Activated B cell treated with CpG ODN at 0.5 μM for 24 hours (primary cell): ENCODE measurements around the gene HMGB2. TPM values are rescaled to one million over a fixed set of nuclear protein-coding genes. Genes with fewer than 3 reads are reported as not detected.

Experiments used
- ATAC-seq: fragments of 200-7000 bp; cut with Tn5 transposase; one replicate; pipeline ENCODE4 v1.10.0; 2021; ENCODE audit warnings: low read depth, mild to moderate bottlenecking, moderate library complexity
- CTCF ChIA-PET: fragments of 350-600 bp; sonication (Branson Sonifier 250); formaldehyde crosslinking; loops from one replicate; lab custom pipeline; 2021; ENCODE audit warnings: antibody characterized with exemption; lab: Charles Lee
- POLR2A ChIA-PET: fragments of 350-600 bp; sonication (Branson Sonifier 250); formaldehyde crosslinking; loops from one replicate; lab custom pipeline; 2021; ENCODE audit warnings: antibody characterized with exemption; lab: Charles Lee
- DNase-seq: peaks from one replicate; pipeline ENCODE4 v3.0.0; 2022
- H3K27ac Mint-ChIP-seq: one replicate; pipeline ENCODE4 v1.8.0; 2020; ENCODE audit warnings: mixed read lengths
- H3K27me3 Mint-ChIP-seq: one replicate; pipeline ENCODE4 v1.8.0; 2021; ENCODE audit warnings: mixed read lengths
- H3K36me3 Mint-ChIP-seq: one replicate; pipeline ENCODE4 v1.8.0; 2021; ENCODE audit warnings: low read depth, mixed read lengths
- H3K4me1 Mint-ChIP-seq: one replicate; pipeline ENCODE4 v1.8.0; 2021; ENCODE audit warnings: mixed read lengths
- H3K4me3 Mint-ChIP-seq: one replicate; pipeline ENCODE4 v1.8.0; 2020; ENCODE audit warnings: mild to moderate bottlenecking, mixed read lengths
- H3K9me3 Mint-ChIP-seq: one replicate; pipeline ENCODE4 v1.8.0; 2020; ENCODE audit warnings: mixed read lengths
- intact Hi-C: fragments of 100-400 bp; cut with micrococcal nuclease; formaldehyde crosslinking; loops from one replicate; pipeline ENCODE4 v1.15.1; 2024
- total RNA-seq: library from RNA; stranded (reverse); gene quantifications from 2 replicates; pipeline ENCODE4 v1.2.3, GENCODE V29; 2022
- TF ChIP-seq, protein P1 (sequence below): fragments of 200-600 bp; IDR thresholded peaks from one replicate; pipeline ENCODE4 v1.8.0; 2022; ENCODE audit warnings: antibody characterized with exemption, mild to moderate bottlenecking

Gene HMGB2
- total RNA-seq, 1 donor from 2014 or later, result 63.2 TPM

DNA sequence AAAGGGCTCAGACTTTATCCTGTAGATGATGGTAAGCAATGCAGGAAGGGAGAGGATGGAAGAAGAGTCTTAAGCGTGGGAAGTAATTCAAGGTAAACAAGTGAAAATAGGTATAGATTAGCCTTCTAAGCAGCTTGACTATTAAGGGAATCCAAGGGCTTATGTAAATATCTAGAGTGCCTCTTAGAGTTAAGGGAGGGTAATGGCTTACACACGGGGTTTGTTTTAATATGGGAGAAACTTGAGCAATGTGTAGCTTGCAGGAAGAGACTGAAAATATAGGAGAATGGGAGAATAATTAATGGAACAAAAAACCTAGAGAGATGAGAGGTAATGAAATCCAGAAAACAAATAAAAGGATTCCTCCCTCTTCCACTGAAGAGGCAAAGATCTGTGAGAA is 23.8 kb upstream of the HMGB2 start:
- H3K9me3 Mint-ChIP-seq, result peaks cover 2% of the 10 kb centered on the region
- ChIA-PET CTCF (no interaction called here), POLR2A (no interaction called here)
- intact Hi-C loops, result no loop called here
- no peaks in the 10 kb centered on the region for H3K4me1 Mint-ChIP-seq
- H3K4me3 Mint-ChIP-seq, result no peak overlapping the region
- DNase-seq (no peak), ATAC-seq (no peak)
- TF ChIP-seq, protein P1, sequence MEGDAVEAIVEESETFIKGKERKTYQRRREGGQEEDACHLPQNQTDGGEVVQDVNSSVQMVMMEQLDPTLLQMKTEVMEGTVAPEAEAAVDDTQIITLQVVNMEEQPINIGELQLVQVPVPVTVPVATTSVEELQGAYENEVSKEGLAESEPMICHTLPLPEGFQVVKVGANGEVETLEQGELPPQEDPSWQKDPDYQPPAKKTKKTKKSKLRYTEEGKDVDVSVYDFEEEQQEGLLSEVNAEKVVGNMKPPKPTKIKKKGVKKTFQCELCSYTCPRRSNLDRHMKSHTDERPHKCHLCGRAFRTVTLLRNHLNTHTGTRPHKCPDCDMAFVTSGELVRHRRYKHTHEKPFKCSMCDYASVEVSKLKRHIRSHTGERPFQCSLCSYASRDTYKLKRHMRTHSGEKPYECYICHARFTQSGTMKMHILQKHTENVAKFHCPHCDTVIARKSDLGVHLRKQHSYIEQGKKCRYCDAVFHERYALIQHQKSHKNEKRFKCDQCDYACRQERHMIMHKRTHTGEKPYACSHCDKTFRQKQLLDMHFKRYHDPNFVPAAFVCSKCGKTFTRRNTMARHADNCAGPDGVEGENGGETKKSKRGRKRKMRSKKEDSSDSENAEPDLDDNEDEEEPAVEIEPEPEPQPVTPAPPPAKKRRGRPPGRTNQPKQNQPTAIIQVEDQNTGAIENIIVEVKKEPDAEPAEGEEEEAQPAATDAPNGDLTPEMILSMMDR, result no peak
- no peak overlapping the region for H3K27ac Mint-ChIP-seq
- peaks cover 3% of the 10 kb centered on the region for H3K27me3 Mint-ChIP-seq
- no peaks in the 10 kb centered on the region for H3K36me3 Mint-ChIP-seq

DNA sequence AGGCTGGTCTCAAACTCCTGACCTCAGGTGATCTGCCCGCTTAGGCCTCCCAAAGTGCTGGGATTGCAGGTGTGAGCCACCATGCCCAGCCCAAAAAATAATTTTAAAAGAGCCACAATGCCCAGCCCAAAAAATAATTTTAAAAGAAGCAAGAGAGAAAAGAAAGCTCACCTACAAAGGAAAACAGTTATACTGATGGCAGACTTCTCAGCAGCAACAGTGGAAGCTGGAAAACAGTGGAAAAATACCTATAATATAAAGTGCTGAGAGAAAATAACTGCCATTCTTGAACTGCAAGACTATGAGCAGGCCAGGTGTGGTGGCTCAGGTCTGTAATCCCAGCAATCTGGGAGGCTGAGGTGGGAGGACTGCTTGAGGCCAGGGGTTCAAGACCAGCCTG is 13.3 kb upstream of the HMGB2 start:
- peaks cover 6% of the 10 kb centered on the region for H3K4me1 Mint-ChIP-seq
- H3K27ac Mint-ChIP-seq, result no peak overlapping the region
- H3K36me3 Mint-ChIP-seq, result no peaks in the 10 kb centered on the region
- no peaks in the 10 kb centered on the region for H3K27me3 Mint-ChIP-seq
- TF ChIP-seq, protein P1, result no peak
- intact Hi-C loops, result no loop called here
- DNase-seq, result no peak
- no peak for ATAC-seq
- H3K4me3 Mint-ChIP-seq, result no peak overlapping the region
- H3K9me3 Mint-ChIP-seq, result no peaks in the 10 kb centered on the region
- POLR2A ChIA-PET, result interaction anchor here (1.5 kb wide), 1 partner anchor 22 kb away, joined by 5 read pairs; no protein-coding TSS in a partner anchor
- CTCF ChIA-PET, result interaction anchor here (1.7 kb wide), 1 partner anchor 28 kb away, joined by 4 read pairs; no protein-coding TSS in a partner anchor

DNA sequence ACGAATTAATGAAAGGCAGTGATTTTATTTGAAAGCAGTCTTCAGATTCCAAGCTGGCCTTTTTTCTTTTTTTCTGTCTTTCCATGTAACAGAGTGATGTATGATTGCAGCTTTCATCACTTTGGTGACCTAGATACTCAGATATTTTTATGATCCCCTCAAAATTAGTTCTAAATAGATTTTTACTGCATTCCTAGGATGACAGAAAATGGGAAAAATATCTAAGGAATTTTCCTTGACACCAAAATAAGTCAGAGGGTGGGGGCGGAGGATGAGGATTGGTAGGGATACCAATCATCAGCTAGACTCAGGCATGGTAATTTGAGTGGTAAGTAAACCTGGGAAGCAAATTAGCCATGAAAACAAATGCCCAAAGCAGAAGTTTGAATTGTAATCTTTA is 11.9 kb upstream of the HMGB2 start:
- CTCF ChIA-PET, result interaction anchor here (1.0 to 1.2 kb wide), 3 partner anchors 16 to 333 kb away, joined by 3 to 4 read pairs (median 3); no protein-coding TSS in a partner anchor
- no peaks in the 10 kb centered on the region for H3K27me3 Mint-ChIP-seq
- H3K4me3 Mint-ChIP-seq, result no peak overlapping the region
- H3K4me1 Mint-ChIP-seq, result peaks cover 6% of the 10 kb centered on the region
- POLR2A ChIA-PET, result interaction anchor here (0.8 to 2.0 kb wide), 3 partner anchors 11 to 23 kb away, joined by 4 to 19 read pairs (median 5); partner anchors contain the start of gene HMGB2
- ATAC-seq (no peak), DNase-seq (no peak)
- H3K36me3 Mint-ChIP-seq, result no peaks in the 10 kb centered on the region
- no peaks in the 10 kb centered on the region for H3K9me3 Mint-ChIP-seq
- no peak overlapping the region for H3K27ac Mint-ChIP-seq
- intact Hi-C loops, result no loop called here
- TF ChIP-seq, protein P1, result no peak

- Mint-ChIP-seq H3K9me3 (no peaks in the 10 kb centered on the region), H3K27me3 (no peaks in the 10 kb centered on the region), H3K36me3 (no peaks in the 10 kb centered on the region), H3K4me3 (no peak overlapping the region), H3K27ac (no peak overlapping the region), H3K4me1 (peaks cover 6% of the 10 kb centered on the region)
- POLR2A ChIA-PET, result interaction anchor here (0.8 to 2.0 kb wide), 2 partner anchors 11 to 24 kb away, joined by 4 to 19 read pairs; partner anchors contain the start of gene HMGB2
- intact Hi-C loops, result no loop called here
- DNase-seq, result no peak
- no peak for ATAC-seq
- TF ChIP-seq, protein P1, result no peak
- CTCF ChIA-PET, result interaction anchor here (1.0 to 1.2 kb wide), 3 partner anchors 15 to 332 kb away, joined by 3 to 4 read pairs (median 3); no protein-coding TSS in a partner anchor
These were observed 11.5 kb upstream of the HMGB2 start for GRCh38 chr4:173345648-173346047.

DNA sequence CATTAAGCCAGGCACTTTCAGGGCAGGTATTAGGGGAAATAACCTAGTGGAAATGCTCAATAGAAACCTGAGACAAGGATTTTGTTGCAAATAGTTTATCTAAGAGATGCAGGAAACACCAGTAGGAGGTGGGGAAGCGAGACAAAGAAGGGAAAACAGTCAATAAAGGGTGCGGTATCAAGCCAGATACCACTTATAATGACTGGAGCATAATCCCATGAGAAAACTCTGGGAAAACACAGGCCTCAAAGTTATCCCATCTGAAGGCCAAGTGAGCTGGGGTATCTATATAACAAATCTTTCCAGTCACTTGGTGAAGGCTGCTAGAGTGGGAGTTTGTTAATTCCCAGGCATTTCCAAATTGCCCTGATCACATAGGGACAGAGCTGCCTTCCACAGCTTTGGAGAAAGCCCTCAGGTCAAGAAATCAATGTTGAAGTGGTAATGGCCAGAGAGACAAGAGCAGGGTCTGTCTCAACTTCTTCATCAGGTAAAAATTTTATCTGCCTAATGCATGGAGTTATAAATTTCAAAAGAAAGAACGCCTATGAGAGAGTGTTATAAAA is 9.8 kb upstream of the HMGB2 start:
- TF ChIP-seq, protein P1, result no peak
- Mint-ChIP-seq H3K36me3 (no peaks in the 10 kb centered on the region), H3K4me1 (peaks cover 6% of the 10 kb centered on the region), H3K9me3 (no peaks in the 10 kb centered on the region), H3K27me3 (no peaks in the 10 kb centered on the region), H3K4me3 (no peak overlapping the region), H3K27ac (no peak overlapping the region)
- ChIA-PET POLR2A (interaction anchor here (2.0 kb wide), 1 partner anchor 9 kb away, joined by 19 read pairs; the partner anchor contains the start of gene HMGB2), CTCF (no interaction called here)
- DNase-seq, result no peak
- ATAC-seq, result no peak
- intact Hi-C loops, result no loop called here
